MV-4-11 (cell line): Measurements from ENCODE around the gene LGALS3BP.
A peak's percentile ranks its signal among the peaks of the same experiment; 100 is the strongest.

Experiments used
- DNase-seq: peaks from one replicate; lab custom pipeline; 2025; lab: John Stamatoyannopoulos, UW

LGALS3BP gene

GRCh38 chr17:78937561-78937960, 42.2 kb downstream of the LGALS3BP start:
- DNase-seq = no peak

- DNase-seq = no peak
Observed at GRCh38 chr17:78935419-78936323, 44.1 kb downstream of the LGALS3BP start.

- no peak for DNase-seq
Observed at GRCh38 chr17:78934681-78935418, 44.9 kb downstream of the LGALS3BP start.

- peak; percentile 63 for DNase-seq
Observed at GRCh38 chr17:78933959-78934568, 45.7 kb downstream of the LGALS3BP start.

- peak; percentile 90 for DNase-seq
Observed at GRCh38 chr17:78933025-78933958, 46.4 kb downstream of the LGALS3BP start.

GRCh38 chr17:78929908-78930775, 49.6 kb downstream of the LGALS3BP start:
- no peak for DNase-seq

DNA sequence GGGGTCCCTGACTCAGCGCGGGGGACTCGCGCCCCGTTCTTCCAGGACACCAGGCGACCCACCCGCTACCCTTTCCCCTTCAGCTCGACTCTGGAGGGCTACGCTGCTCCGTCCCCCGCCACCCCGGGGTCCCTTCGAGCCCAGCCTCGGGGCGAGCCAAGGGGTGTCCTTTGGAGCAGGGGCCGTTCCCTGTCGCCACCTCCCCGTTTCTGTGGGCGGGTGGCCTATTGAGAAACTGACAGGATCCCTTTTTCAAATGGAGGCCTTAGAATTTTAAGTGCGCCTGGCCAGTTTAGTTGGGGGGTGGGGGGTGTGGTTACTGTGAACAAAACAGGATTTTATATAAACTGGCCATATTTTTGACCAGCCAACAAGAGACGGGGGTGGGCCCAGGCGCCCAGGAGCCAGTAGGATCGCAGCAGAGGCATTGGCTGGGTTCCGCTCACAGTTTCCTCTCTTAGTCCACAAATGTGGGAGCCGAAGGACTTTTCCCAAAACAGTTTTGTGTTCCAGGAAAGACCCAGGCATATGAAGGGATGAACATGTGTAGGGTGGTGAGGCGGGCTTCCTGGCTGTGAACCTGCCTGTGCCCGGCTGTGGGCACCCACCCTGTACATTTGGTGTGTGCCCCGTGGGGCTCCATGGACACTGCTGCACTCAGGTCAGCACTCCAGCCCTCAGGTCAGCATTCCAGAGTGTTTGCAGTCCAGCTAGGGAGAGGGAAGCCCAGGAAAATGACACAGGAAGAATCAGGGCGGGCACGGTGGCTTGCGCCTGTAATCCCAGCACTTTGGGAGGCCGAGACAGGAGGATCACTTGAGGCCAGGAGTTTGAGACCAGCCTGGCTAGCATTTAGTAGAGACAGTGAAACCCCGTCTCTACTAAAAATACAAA, 53.8 kb downstream of the LGALS3BP start:
- DNase-seq = peak; percentile 8

DNA sequence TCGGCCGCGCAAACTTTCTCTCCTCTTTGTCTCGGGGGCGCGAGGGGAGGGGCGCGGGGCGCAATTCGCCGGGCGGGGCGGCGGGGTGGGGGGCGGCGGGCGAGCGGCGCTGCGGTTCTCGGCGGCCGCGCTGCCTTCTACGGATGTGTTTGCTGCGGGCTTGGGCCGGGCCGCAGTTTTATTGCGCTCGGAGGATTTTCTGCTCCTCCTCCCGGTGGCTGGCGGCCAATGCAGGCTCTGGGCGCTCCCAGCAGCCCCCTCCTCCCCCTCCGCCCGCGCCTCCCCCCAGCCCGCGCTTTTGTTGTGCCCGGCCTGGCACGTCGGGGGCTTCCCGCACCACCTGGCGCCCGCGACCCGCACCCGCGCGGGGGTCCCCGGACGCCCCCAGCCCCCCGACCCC, 54.5 kb downstream of the LGALS3BP start, which contains the start of gene TIMP2:
Gene TIMP2 (minus strand): TSS at position 154 of the 400 bp plus-strand sequence. CDS start 299 bp downstream, outside the sequence.
- DNase-seq = peak; percentile 48

- DNase-seq = no peak
Observed at GRCh38 chr17:78924481-78925151, 55.1 kb downstream of the LGALS3BP start.

DNA sequence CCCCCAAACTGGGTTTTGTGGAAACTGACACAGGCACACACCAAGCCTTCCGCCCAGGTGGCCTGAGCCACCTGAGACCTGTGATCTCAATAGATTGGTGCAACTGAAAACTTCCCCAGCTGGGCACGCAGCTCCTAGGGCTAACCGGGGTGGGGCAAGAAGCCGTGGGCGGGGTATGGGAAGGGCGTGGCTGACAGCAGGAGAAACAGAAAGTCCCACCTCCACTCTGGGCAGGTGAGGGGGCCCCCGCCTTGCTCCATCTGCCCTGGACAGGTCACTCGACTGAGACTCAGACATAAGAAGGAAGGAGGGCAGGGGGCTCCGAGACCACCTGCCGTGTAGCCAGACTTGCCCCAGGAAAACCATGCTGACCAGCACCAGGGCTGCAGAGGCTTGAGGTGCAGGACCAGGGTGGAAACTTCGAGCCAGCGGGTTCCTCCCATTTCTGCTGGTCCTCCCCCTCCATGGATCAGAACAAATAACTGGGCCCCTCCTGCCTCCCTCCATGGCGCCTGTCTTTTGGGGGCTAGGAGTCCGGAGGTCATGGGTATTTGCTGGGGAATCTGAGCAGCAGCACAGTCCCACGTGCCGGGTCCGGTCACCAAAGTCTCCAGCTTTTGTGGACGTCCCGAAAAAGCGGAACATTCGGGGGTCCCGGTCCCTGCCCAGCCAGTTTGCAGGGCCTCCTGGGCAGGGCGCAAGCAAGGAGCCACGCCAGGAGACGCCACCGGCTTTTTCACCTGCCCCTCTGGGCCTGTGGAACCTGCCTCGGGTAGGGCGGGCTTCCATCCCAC, 55.9 kb downstream of the LGALS3BP start:
- DNase-seq = peak; percentile 10

- DNase-seq = peak; percentile 90
Observed at GRCh38 chr17:78922816-78923498, 56.8 kb downstream of the LGALS3BP start.

DNA sequence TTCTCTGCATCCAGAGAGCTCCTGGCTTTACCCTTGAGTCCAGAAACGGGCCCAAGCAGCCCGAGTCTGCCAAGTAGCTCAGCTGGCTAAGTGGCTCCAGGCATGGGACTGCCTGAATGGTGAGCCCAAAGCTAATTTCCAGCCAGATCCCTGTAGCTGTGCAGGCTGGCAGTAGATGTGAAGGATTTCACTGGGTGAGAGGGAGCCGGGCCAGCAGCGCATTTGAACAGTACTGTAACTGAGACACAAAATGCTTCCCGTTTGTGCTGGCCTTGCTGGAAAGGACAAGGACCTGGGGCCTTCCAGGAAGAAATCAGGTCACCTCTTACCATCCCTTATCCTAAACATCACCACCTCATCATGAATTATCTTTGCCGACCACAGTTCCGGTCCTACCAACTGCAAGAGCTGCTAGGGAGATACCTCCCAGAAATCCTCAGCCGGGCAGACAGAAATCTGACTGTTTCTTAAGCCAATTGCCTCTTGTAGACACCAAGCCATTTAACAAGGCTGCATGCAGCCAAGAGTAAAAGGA, 58.2 kb downstream of the LGALS3BP start:
- no peak for DNase-seq
